Motor neuron (in vitro differentiated cells): ENCODE data around the gene KIF25. TPM values are rescaled to one million over a fixed set of nuclear protein-coding genes. Genes with fewer than 3 reads are reported as not detected.

Experiments used
- ATAC-seq, 8 experiments: fragments of 200-7000 bp; cut with Tn5 transposase; replicated peaks in 6 of 8; 2 replicates each; pipeline ENCODE4 v1.8.0; 2021; ENCODE audit warnings: mild to moderate bottlenecking in 8 of 8, moderate library complexity in 8 of 8
- H3K27ac ChIP-seq, 2 donors: fragments of 250-450 bp; sonication (Bioruptor Pico); 2 replicates each; pipeline ENCODE4 v1.9.0; 2021; ENCODE audit warnings: antibody characterized with exemption in 2 of 2, mild to moderate bottlenecking in 2 of 2, moderate library complexity in 1 of 2
- H3K4me1 ChIP-seq, 2 donors: fragments of 250-450 bp; sonication (Bioruptor Pico); replicated peaks in 1 of 2; 2 replicates each; pipeline ENCODE4 v1.6.1; 2021; ENCODE audit warnings: antibody characterized with exemption in 2 of 2, mild to moderate bottlenecking in 2 of 2, moderate library complexity in 1 of 2
- H3K4me3 ChIP-seq, 5 donors: fragments of 250-450 bp; sonication (Bioruptor Pico); 2 replicates each; pipeline ENCODE4 v1.9.0; 2021; ENCODE audit warnings: antibody characterized with exemption in 5 of 5, mild to moderate bottlenecking in 5 of 5, moderate library complexity in 4 of 5
- WGBS, 10 experiments: fragments of 450-650 bp; shearing (Covaris generic); methylation state at CpG; one replicate each; pipeline ENCODE4 v1.0.0; 2022; 5-methylcytosine and 5-hydroxymethylcytosine counted together
- in situ Hi-C, 9 experiments: fragments of 400-800 bp; cut with MboI; loops; one replicate each; pipeline ENCODE4 v1.15.0; 2021; ENCODE audit warnings: low sequenced_read_pairs in 9 of 9, low pct_unique_long_range_greater_than_20kb in 2 of 9; ENCODE audit not compliant: unreplicated experiment in 9 of 9
- total RNA-seq, 8 experiments: library from RNA; unstranded; fragments of 300-600 nt; gene quantifications; 2 replicates each; pipeline versions ENCODE4 v1.2.3 to v1.2.4, GENCODE V29; 2022

Gene KIF25
- total RNA-seq, 8 experiments from 2014 or later = 0.38 to 1.2 (median 0.64) TPM; not detected in 5

DNA sequence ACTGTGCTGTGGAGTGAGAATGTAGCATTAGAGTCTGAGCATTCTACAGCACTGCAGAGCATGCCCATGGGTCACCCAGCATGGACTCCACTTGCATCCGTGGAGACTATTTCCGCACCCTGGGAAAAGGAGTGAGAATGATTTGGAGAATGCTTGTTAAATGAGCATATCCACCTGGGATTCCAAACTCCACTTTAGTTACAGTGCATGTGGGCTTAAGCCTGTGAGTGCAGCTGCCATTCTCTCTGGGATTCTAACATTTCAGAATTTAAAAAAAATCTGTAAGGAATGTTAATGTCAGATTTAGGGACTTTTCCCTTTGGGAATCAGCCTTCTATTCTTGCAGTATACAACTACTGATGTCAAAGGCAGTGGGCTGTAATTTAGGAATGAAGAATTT lies 33.4 kb downstream of the KIF25 start:
- peaks cover 4% of the 10 kb centered on the region in 2 donors for H3K4me1 ChIP-seq
- 57 to 100% (median 80%) methylated on average over 1 to 2 of the region's 2 CpGs; no CpG with 5 or more reads in 5 of the 10 experiments for WGBS, 10 experiments
- H3K27ac ChIP-seq = no peak overlapping the region
- no peak for ATAC-seq
- in situ Hi-C loops = no loop called here
- no peak overlapping the region for H3K4me3 ChIP-seq

DNA sequence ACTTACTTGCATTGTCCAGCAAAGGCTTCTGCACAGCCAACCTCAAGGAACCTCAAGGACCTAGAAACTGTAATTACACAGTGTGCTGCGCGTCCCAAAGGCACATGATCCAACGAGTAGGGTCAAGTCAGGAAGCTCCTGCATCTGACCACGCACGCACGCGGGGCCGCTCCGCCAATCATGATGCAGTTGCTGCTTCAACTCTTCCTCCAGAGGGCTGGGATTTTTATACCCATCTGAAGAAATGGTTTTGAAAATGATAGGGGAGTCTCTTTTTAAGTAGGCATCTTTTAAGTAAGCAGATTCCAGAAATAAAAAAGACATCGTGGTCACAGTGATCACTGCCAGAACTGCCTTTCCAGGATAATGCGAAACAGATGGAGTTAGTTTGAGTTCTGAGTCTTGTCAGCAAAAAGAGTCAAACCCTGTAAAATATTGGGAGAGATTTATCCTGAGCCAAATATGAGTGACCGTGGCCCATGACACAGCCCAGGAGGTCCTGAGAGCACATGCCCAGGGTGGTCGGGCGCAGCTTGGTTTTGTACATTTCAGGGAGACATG lies 34.0 kb downstream of the KIF25 start:
- no peak overlapping the region for H3K27ac ChIP-seq
- peaks cover 6 to 10% of the 10 kb centered on the region in 2 donors for H3K4me1 ChIP-seq
- in situ Hi-C loops = no loop called here
- ATAC-seq = no peak
- 0 to 100% (median 76%) methylated on average over 2 to 13 of the region's 14 CpGs; no CpG with 5 or more reads in 1 of the 10 experiments for WGBS, 10 experiments
- H3K4me3 ChIP-seq = no peak overlapping the region

- ATAC-seq = peak in 3 of 8 experiments; percentile 26 to 90 (median 57)
- in situ Hi-C loops = no loop called here
Measured at GRCh38 chr6:168032005-168032760, 34.7 kb downstream of the KIF25 start.

DNA sequence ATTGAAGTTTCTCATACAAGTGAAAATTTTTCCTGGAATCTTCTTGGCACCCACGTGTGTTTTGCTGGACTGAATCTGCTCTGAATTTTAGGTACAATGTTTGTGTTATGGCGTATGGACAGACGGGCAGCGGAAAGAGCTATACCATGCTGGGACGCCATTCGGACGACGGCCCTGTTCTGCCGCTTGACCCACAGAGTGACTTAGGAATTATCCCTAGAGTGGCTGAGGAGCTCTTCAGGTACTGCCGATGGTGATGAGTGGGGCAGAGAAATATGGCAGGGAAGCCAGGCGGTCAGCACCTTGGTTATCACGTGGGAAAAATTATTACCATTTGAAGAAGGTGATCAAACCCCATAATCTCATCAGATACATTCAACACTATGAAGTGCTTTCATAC lies 36.3 kb downstream of the KIF25 start:
- WGBS, 10 experiments = 69 to 95% (median 84%) methylated on average over 2 to 12 of the region's 12 CpGs; no CpG with 5 or more reads in 3 of the 10 experiments
- no peak overlapping the region for H3K4me3 ChIP-seq
- ATAC-seq = no peak
- H3K4me1 ChIP-seq = peaks cover 8 to 13% of the 10 kb centered on the region in 2 donors
- in situ Hi-C loops = no loop called here
- H3K27ac ChIP-seq = no peak overlapping the region

More at GRCh38 chr6:168032005-168032760, 34.7 kb downstream of the KIF25 start:
- Histone ChIP-seq H3K4me1 (peaks cover 8 to 13% of the 10 kb centered on the region in 2 donors), H3K4me3 (no peak overlapping the region), H3K27ac (no peak overlapping the region)
- 0 to 100% (median 49%) methylated on average over 2 to 10 of the region's 12 CpGs for WGBS, 10 experiments

GRCh38 chr6:168034537-168034936 lies 37.1 kb downstream of the KIF25 start:
- whole genome bisulfite sequencing, 10 experiments = 79 to 100% (median 93%) methylated on average over 1 to 17 of the region's 18 CpGs; no CpG with 5 or more reads in 3 of the 10 experiments
- ATAC-seq = no peak

DNA sequence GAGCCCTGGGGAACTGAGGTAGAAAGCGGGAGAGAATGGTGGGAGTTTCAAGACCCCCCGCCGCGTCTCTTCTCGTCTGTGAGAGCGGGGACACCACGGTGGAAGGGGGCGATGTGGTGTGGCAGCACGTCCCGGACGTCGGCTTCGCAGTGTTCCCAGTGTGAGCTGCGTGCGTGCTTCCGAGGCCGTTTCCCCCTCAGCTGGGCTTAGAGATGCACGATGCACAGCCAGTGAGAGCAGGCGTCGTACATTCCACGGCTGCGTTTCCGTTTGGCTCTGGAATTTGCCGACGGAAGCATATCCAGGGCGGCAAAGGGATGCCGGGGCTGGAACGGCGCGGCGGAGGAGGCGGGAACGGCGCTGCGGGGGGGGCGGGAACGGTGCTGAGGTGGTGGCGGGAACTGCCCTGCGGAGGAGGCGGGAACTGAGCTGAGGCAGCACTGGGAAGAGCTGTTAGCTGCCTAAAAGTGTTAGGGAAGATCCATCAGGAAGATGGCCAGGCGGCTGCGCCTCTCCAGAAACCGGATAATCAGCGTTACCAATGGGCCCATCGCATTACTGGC lies 37.7 kb downstream of the KIF25 start:
- Histone ChIP-seq H3K27ac (peak overlapping the region; percentile 36 to 53), H3K4me3 (peak overlapping the region; percentile 11 to 37 (median 24)), H3K4me1 (peaks cover 8 to 13% of the 10 kb centered on the region in 2 donors)
- 30 to 77% (median 47%) methylated on average over 2 to 6 of the region's 45 CpGs; no CpG with 5 or more reads in 5 of the 10 experiments for WGBS, 10 experiments
- in situ Hi-C loops = no loop called here
- peak in 7 of 8 experiments; percentile 40 to 94 (median 69) for ATAC-seq

More at GRCh38 chr6:168034537-168034936, 37.1 kb downstream of the KIF25 start:
- in situ Hi-C loops = no loop called here
- no peak overlapping the region for H3K4me3 ChIP-seq
- peaks cover 8 to 13% of the 10 kb centered on the region in 2 donors for H3K4me1 ChIP-seq
- H3K27ac ChIP-seq = no peak overlapping the region

GRCh38 chr6:168035661-168036545 lies 38.4 kb downstream of the KIF25 start:
- peak overlapping the region; percentile 11 to 37 (median 24) for H3K4me3 ChIP-seq
- peak in 5 of 8 experiments; percentile 33 to 72 (median 65) for ATAC-seq
- no peak overlapping the region for H3K27ac ChIP-seq
- WGBS, 10 experiments = 0 to 71% (median 20%) methylated on average over 1 to 17 of the region's 29 CpGs; no CpG with 5 or more reads in 4 of the 10 experiments
- in situ Hi-C loops = no loop called here
- peaks cover 3 to 8% of the 10 kb centered on the region in 2 donors for H3K4me1 ChIP-seq

DNA sequence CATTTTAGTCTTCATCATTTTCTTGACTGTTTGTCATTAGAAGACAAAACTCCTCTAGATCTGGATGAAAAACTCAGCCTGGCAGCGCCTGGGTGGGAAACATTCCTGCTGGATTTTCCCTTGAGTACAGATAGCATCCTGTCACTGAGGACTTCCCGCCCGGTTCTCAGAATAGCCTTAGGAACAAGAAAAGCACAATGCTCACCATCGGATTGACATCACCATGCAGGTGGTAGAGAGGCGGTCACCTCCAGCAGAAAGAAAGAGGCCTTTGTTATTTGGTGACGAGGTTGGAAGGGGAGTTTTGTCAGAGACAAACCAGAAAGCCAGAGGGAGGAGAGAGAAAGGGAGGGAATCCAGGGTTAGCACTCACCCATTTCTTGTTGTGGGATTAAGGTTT lies 39.8 kb downstream of the KIF25 start:
- peaks cover 3 to 8% of the 10 kb centered on the region in 2 donors for H3K4me1 ChIP-seq
- in situ Hi-C loops = no loop called here
- WGBS, 10 experiments = 50 to 100% (median 82%) methylated on average over 2 to 6 of the region's 6 CpGs
- ATAC-seq = no peak
- no peak overlapping the region for H3K4me3 ChIP-seq
- no peak overlapping the region for H3K27ac ChIP-seq

GRCh38 chr6:168037856-168038255 lies 40.4 kb downstream of the KIF25 start:
- H3K27ac ChIP-seq = no peak overlapping the region
- 14 to 100% (median 92%) methylated on average over 1 to 4 of the region's 5 CpGs; no CpG with 5 or more reads in 3 of the 10 experiments for WGBS, 10 experiments

DNA sequence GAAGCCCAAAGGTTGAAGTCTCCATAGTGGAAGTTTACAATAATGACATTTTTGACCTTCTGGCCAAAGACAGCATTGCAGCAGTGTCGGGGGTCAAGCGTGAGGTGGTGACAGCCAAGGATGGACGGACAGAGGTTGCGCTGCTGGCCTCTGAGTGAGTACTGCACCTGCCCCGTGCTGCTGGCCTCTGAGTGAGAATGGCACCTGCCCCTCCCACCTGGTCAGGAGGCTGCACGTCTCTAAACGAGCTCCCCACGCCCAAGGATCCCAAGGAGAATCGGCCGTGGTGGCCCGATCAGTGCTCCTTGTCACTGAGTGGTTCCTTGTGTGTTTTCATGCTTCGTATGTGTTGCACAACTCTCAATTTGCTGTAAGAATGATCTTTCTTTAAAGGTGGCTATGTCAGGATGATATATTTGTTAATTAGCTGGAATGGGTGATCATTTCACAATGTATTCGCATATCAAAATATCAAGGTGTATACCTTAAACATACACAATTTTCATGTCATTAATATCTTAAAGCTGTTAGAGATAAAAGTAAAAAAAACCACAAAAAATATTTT lies 41.2 kb downstream of the KIF25 start:
- in situ Hi-C loops = no loop called here
- peaks cover 3 to 8% of the 10 kb centered on the region in 2 donors for H3K4me1 ChIP-seq
- H3K27ac ChIP-seq = no peak overlapping the region
- 11 to 100% (median 88%) methylated on average over 1 to 12 of the region's 13 CpGs for WGBS, 10 experiments
- no peak for ATAC-seq
- no peak overlapping the region for H3K4me3 ChIP-seq

More at GRCh38 chr6:168037856-168038255, 40.4 kb downstream of the KIF25 start:
- in situ Hi-C loops = no loop called here
- H3K4me1 ChIP-seq = peaks cover 3 to 8% of the 10 kb centered on the region in 2 donors
- ATAC-seq = no peak
- no peak overlapping the region for H3K4me3 ChIP-seq

DNA sequence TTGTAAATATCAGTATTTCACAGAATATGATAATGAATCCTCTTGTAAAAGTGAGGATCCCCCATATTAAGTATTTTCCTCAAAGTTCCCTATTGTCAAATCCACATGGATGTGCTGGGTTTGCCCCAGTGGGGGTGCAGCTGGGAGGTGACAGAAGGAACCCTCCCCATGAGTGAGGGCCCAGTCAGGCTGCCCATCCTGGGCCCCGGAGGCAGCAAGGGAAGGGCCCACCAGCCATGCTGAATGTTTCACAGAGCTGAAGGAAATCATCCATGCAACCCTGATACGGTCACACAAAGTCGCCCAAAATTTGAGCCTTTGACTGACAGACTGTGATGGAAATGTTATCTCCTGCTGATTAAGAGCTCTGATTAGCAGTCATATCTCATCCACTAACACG lies 41.8 kb downstream of the KIF25 start:
- in situ Hi-C loops = no loop called here
- peaks cover 3 to 8% of the 10 kb centered on the region in 2 donors for H3K4me1 ChIP-seq
- 38 to 100% (median 82%) methylated on average over 1 to 4 of the region's 4 CpGs; no CpG with 5 or more reads in 1 of the 10 experiments for WGBS, 10 experiments
- H3K27ac ChIP-seq = no peak overlapping the region
- no peak for ATAC-seq
- H3K4me3 ChIP-seq = no peak overlapping the region

DNA sequence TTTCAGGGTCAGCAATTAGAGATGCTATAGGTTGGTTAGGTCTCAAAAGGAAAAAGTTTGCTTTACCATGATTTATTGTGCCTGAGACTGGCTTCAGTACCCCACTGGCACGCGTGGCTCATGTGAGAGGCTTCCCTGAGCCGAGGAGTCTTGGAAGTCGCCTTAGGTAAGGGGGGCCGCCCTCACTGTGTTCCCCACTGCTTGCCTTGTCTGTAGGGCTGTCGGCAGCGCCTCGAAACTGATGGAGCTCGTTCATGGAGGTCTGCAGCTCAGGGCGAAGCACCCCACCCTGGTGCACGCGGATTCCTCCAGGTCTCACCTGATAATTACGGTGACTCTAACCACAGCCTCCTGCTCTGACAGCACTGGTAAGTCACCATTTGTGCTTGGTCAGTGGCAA lies 42.4 kb downstream of the KIF25 start:
- in situ Hi-C loops = no loop called here
- WGBS, 10 experiments = 53 to 100% (median 80%) methylated on average over 1 to 10 of the region's 13 CpGs; no CpG with 5 or more reads in 3 of the 10 experiments
- no peak overlapping the region for H3K4me3 ChIP-seq
- H3K27ac ChIP-seq = no peak overlapping the region
- ATAC-seq = no peak
- H3K4me1 ChIP-seq = peaks cover 3 to 8% of the 10 kb centered on the region in 2 donors
